Right hindlimb (tissue), 1 donor: Measurements from ENCODE around the gene HEMGN.

Experiments
- DNase-seq: peaks from one replicate; pipeline ENCODE4 v3.0.0-alpha.2; 2018

The HEMGN gene

DNA sequence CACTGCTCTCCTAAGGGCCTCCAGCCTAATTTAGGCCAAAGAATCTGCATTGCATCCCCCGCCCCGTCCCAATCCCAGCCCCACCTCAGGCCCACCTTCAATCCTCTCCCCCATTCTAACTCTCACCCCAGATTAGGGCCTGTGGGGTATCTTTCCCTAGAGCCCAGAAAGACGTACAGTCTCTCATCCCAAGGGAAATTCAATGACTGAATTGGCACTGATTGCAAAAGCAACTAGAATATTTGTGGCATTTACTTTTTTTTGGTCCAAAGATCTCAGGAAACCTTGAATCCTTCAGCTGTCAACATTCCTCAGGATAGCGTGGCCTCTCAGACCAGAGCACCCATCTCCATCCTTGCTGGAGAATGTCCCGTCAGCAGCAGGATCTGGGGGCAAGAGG is 46.2 kb downstream of the HEMGN start:
- DNase-seq = no peak

- no peak for DNase-seq
Observed at GRCh38 chr9:97889941-97890887, 47.8 kb downstream of the HEMGN start.

GRCh38 chr9:97880336-97880735 is 57.6 kb downstream of the HEMGN start:
- DNase-seq = no peak
